SJCRH30 (cell line): ENCODE results near the gene PLD1. TPM values are rescaled to one million over a fixed set of nuclear protein-coding genes. Genes with fewer than 3 reads are reported as not detected.

Experiments
- DNase-seq, 2 experiments: peaks; one replicate each; pipeline ENCODE4 v3.0.0-alpha.2; 2015 to 2020
- H3K27ac ChIP-seq: fragments of 250-450 bp; sonication (Bioruptor Pico); 2 replicates; pipeline ENCODE4 v1.5.1; 2020; ENCODE audit warnings: mild to moderate bottlenecking, moderate library complexity
- H3K27me3 ChIP-seq: fragments of 250-450 bp; sonication (Bioruptor Pico); 2 replicates; pipeline ENCODE4 v1.5.1; 2020; ENCODE audit warnings: mild to moderate bottlenecking, moderate library complexity
- H3K36me3 ChIP-seq: fragments of 250-450 bp; sonication (Bioruptor Pico); 2 replicates; pipeline ENCODE4 v1.5.1; 2020; ENCODE audit warnings: mild to moderate bottlenecking, moderate library complexity
- H3K4me1 ChIP-seq: fragments of 250-450 bp; sonication (Bioruptor Pico); 2 replicates; pipeline ENCODE4 v1.5.1; 2020; ENCODE audit warnings: mild to moderate bottlenecking, moderate library complexity
- H3K4me3 ChIP-seq: fragments of 250-450 bp; sonication (Bioruptor Pico); 2 replicates; pipeline ENCODE4 v1.5.1; 2020; ENCODE audit warnings: mild to moderate bottlenecking, moderate library complexity
- H3K9me3 ChIP-seq: fragments of 250-450 bp; sonication (Bioruptor Pico); replicated peaks from 2 replicates; pipeline ENCODE4 v1.5.1; 2020; ENCODE audit warnings: mild to moderate bottlenecking, moderate library complexity
- total RNA-seq: library from RNA; depleted of rRNA; stranded (reverse); fragments of >200 nt; shearing (Covaris generic); gene quantifications from 2 replicates; pipeline ENCODE4 v1.2.3, GENCODE V29; 2014

Gene PLD1
- total RNA-seq, 1 experiment from 2014 or later: 5.2 TPM

GRCh38 chr3:171688593-171688992, 121.7 kb downstream of the PLD1 start:
- H3K9me3 ChIP-seq: no peaks in the 10 kb centered on the region
- H3K4me3 ChIP-seq: no peak overlapping the region
- no peak for DNase-seq
- no peaks in the 10 kb centered on the region for H3K27me3 ChIP-seq
- H3K36me3 ChIP-seq: no peaks in the 10 kb centered on the region
- H3K27ac ChIP-seq: no peak overlapping the region
- no peaks in the 10 kb centered on the region for H3K4me1 ChIP-seq

GRCh38 chr3:171688002-171688401, 122.3 kb downstream of the PLD1 start:
- Histone ChIP-seq H3K36me3 (no peaks in the 10 kb centered on the region), H3K27ac (no peak overlapping the region), H3K4me3 (no peak overlapping the region), H3K9me3 (no peaks in the 10 kb centered on the region), H3K27me3 (no peaks in the 10 kb centered on the region), H3K4me1 (no peaks in the 10 kb centered on the region)
- DNase-seq: no peak

- Histone ChIP-seq H3K4me3 (no peak overlapping the region), H3K27ac (no peak overlapping the region), H3K27me3 (no peaks in the 10 kb centered on the region), H3K36me3 (no peaks in the 10 kb centered on the region), H3K4me1 (no peaks in the 10 kb centered on the region), H3K9me3 (no peaks in the 10 kb centered on the region)
- DNase-seq: no peak
These were observed 122.7 kb downstream of the PLD1 start for GRCh38 chr3:171687581-171687980.

GRCh38 chr3:171687064-171687463, 123.2 kb downstream of the PLD1 start:
- no peaks in the 10 kb centered on the region for H3K36me3 ChIP-seq
- DNase-seq: no peak
- no peak overlapping the region for H3K4me3 ChIP-seq
- H3K27me3 ChIP-seq: no peaks in the 10 kb centered on the region
- H3K4me1 ChIP-seq: no peaks in the 10 kb centered on the region
- no peaks in the 10 kb centered on the region for H3K9me3 ChIP-seq
- no peak overlapping the region for H3K27ac ChIP-seq

GRCh38 chr3:171685116-171685895, 125.0 kb downstream of the PLD1 start:
- H3K4me1 ChIP-seq: no peaks in the 10 kb centered on the region
- H3K36me3 ChIP-seq: no peaks in the 10 kb centered on the region
- H3K9me3 ChIP-seq: no peaks in the 10 kb centered on the region
- no peak for DNase-seq
- H3K4me3 ChIP-seq: no peak overlapping the region
- no peak overlapping the region for H3K27ac ChIP-seq
- no peaks in the 10 kb centered on the region for H3K27me3 ChIP-seq

GRCh38 chr3:171684221-171684620, 126.1 kb downstream of the PLD1 start:
- Histone ChIP-seq H3K4me3 (no peak overlapping the region), H3K36me3 (no peaks in the 10 kb centered on the region), H3K27me3 (no peaks in the 10 kb centered on the region), H3K4me1 (no peaks in the 10 kb centered on the region), H3K27ac (no peak overlapping the region), H3K9me3 (no peaks in the 10 kb centered on the region)
- DNase-seq: no peak

- no peak for DNase-seq
- Histone ChIP-seq H3K4me1 (no peaks in the 10 kb centered on the region), H3K4me3 (no peak overlapping the region), H3K27me3 (no peaks in the 10 kb centered on the region), H3K27ac (no peak overlapping the region), H3K36me3 (no peaks in the 10 kb centered on the region), H3K9me3 (no peaks in the 10 kb centered on the region; the same call in 1 of the 2 replicates)
These were observed 127.5 kb downstream of the PLD1 start for GRCh38 chr3:171682743-171683142.

- Histone ChIP-seq H3K36me3 (no peaks in the 10 kb centered on the region), H3K27me3 (no peaks in the 10 kb centered on the region), H3K9me3 (no peaks in the 10 kb centered on the region; the same call in 1 of the 2 replicates), H3K4me1 (no peaks in the 10 kb centered on the region), H3K4me3 (no peak overlapping the region), H3K27ac (no peak overlapping the region)
- no peak for DNase-seq
These were observed 129.4 kb downstream of the PLD1 start for GRCh38 chr3:171680726-171681411.

GRCh38 chr3:171678971-171679492, 131.3 kb downstream of the PLD1 start:
- no peaks in the 10 kb centered on the region for H3K27me3 ChIP-seq
- H3K9me3 ChIP-seq: no peaks in the 10 kb centered on the region; the same call in 1 of the 2 replicates
- H3K4me3 ChIP-seq: no peak overlapping the region
- no peaks in the 10 kb centered on the region for H3K36me3 ChIP-seq
- DNase-seq: no peak
- H3K27ac ChIP-seq: no peak overlapping the region
- H3K4me1 ChIP-seq: no peaks in the 10 kb centered on the region

GRCh38 chr3:171677706-171678105, 132.6 kb downstream of the PLD1 start:
- Histone ChIP-seq H3K4me3 (no peak overlapping the region), H3K9me3 (no peaks in the 10 kb centered on the region; the same call in 1 of the 2 replicates), H3K27ac (no peak overlapping the region), H3K4me1 (no peaks in the 10 kb centered on the region), H3K36me3 (no peaks in the 10 kb centered on the region), H3K27me3 (no peaks in the 10 kb centered on the region)
- DNase-seq: no peak

GRCh38 chr3:171676601-171677175, 133.6 kb downstream of the PLD1 start:
- Histone ChIP-seq H3K4me3 (no peak overlapping the region), H3K27ac (no peak overlapping the region), H3K9me3 (no peaks in the 10 kb centered on the region; the same call in 1 of the 2 replicates)

GRCh38 chr3:171673951-171674350, 136.3 kb downstream of the PLD1 start:
- H3K36me3 ChIP-seq: no peaks in the 10 kb centered on the region
- DNase-seq: no peak
- no peaks in the 10 kb centered on the region for H3K4me1 ChIP-seq
- no peaks in the 10 kb centered on the region; the same call in 1 of the 2 replicates for H3K9me3 ChIP-seq
- no peaks in the 10 kb centered on the region for H3K27me3 ChIP-seq
- H3K4me3 ChIP-seq: no peak overlapping the region
- H3K27ac ChIP-seq: no peak overlapping the region

More at GRCh38 chr3:171676601-171677175, 133.6 kb downstream of the PLD1 start:
- Histone ChIP-seq H3K36me3 (no peaks in the 10 kb centered on the region), H3K4me1 (no peaks in the 10 kb centered on the region), H3K27me3 (no peaks in the 10 kb centered on the region)
- DNase-seq: no peak

- H3K4me1 ChIP-seq: no peaks in the 10 kb centered on the region
- no peaks in the 10 kb centered on the region for H3K9me3 ChIP-seq
- H3K36me3 ChIP-seq: no peaks in the 10 kb centered on the region
- no peak overlapping the region for H3K27ac ChIP-seq
- H3K27me3 ChIP-seq: no peaks in the 10 kb centered on the region
- no peak overlapping the region for H3K4me3 ChIP-seq
- DNase-seq: no peak
These were observed 137.7 kb downstream of the PLD1 start for GRCh38 chr3:171672538-171672937.

GRCh38 chr3:171672124-171672523, 138.2 kb downstream of the PLD1 start:
- H3K36me3 ChIP-seq: no peaks in the 10 kb centered on the region
- H3K27ac ChIP-seq: no peak overlapping the region
- no peaks in the 10 kb centered on the region for H3K4me1 ChIP-seq
- no peaks in the 10 kb centered on the region for H3K27me3 ChIP-seq
- DNase-seq: no peak
- no peaks in the 10 kb centered on the region for H3K9me3 ChIP-seq
- H3K4me3 ChIP-seq: no peak overlapping the region

- Histone ChIP-seq H3K9me3 (no peaks in the 10 kb centered on the region), H3K36me3 (no peaks in the 10 kb centered on the region), H3K27ac (no peak overlapping the region), H3K27me3 (no peaks in the 10 kb centered on the region), H3K4me3 (no peak overlapping the region), H3K4me1 (no peaks in the 10 kb centered on the region)
- no peak for DNase-seq
These were observed 138.6 kb downstream of the PLD1 start for GRCh38 chr3:171671709-171672108.
